A673 (cell line): Measurements from ENCODE around the gene FEM1C.

Source experiments
- CTCF ChIP-seq: fragments of 300-800, 200-600 bp; sonication (generic); conservative IDR thresholded peaks from 2 replicates; pipeline ENCODE4 v1.5.1; 2017; ENCODE audit warnings: low read depth, mild to moderate bottlenecking, antibody characterized with exemption, low read length, moderate library complexity, mixed read lengths
- EZH2 ChIP-seq: fragments of 200-600 bp; sonication (generic); IDR thresholded peaks from 2 replicates; pipeline ENCODE4 v1.6.1; 2017; ENCODE audit warnings: borderline replicate concordance, low read depth, mild to moderate bottlenecking, mixed read lengths, antibody characterized with exemption, low read length; ENCODE audit not compliant: poor library complexity, severe bottlenecking

- no peak for TF ChIP-seq CTCF
- TF ChIP-seq EZH2: no peak
These were observed 36.4 kb upstream of the FEM1C start for GRCh38 chr5:115580941-115581340.
